Measurements from ENCODE around the gene NOTCH2.

- TF ChIP-seq POLR2A (IDR thresholded peaks at IDR 0.05; ENCODE audit: extremely low read depth, insufficient read length) (no peak), CTCF (IDR thresholded peaks at IDR 0.05; ENCODE audit: low read depth, low read length) (no peak), MAX (IDR thresholded peaks at IDR 0.05; ENCODE audit: low read depth, low read length) (no peak), MYC (IDR thresholded peaks at IDR 0.05; ENCODE audit: low read depth, low read length) (no peak)
Observed at GRCh38 chr1:119987686-119988085, 81.8 kb downstream of the NOTCH2 start.
